CD8-positive, alpha-beta memory T cell (primary cell): ENCODE data around the gene KRT10. TPM values are rescaled to one million over a fixed set of nuclear protein-coding genes. Genes with fewer than 3 reads are reported as not detected.
A peak's percentile ranks its signal among the peaks of the same experiment; 100 is the strongest.

ENCODE experiments used
- CTCF ChIA-PET: fragments of 350-600 bp; sonication (Branson Sonifier 250); formaldehyde crosslinking; loops from one replicate; lab custom pipeline; 2021; ENCODE audit warnings: antibody characterized with exemption; lab: Charles Lee
- POLR2A ChIA-PET: fragments of 350-600 bp; sonication (Branson Sonifier 250); formaldehyde crosslinking; loops from one replicate; lab custom pipeline; 2021; ENCODE audit warnings: antibody characterized with exemption; lab: Charles Lee
- DNase-seq, 5 donors: peaks; one replicate each; pipeline versions ENCODE4 v3.0.0 to v3.0.0-alpha.2; 2020 to 2022; ENCODE audit warnings: mixed read lengths in 1 of 5
- H3K27ac ChIP-seq: one replicate; pipeline ENCODE4 v1.7.0; 2013; ENCODE audit warnings: low read depth, mild to moderate bottlenecking, low read length, moderate library complexity
- H3K27me3 ChIP-seq: 2 replicates; pipeline ENCODE4 v1.7.0; 2013; ENCODE audit warnings: low read length, mild to moderate bottlenecking; ENCODE audit not compliant: insufficient read depth, poor library complexity, severe bottlenecking
- H3K36me3 ChIP-seq: 2 replicates; pipeline ENCODE4 v1.7.0; 2013; ENCODE audit warnings: mild to moderate bottlenecking, low read length, moderate library complexity; ENCODE audit not compliant: insufficient read depth
- H3K4me1 ChIP-seq: 2 replicates; pipeline ENCODE4 v1.7.0; 2013; ENCODE audit warnings: mild to moderate bottlenecking, low read length, moderate library complexity; ENCODE audit not compliant: insufficient read depth
- H3K4me3 ChIP-seq: 2 replicates; pipeline ENCODE4 v1.7.0; 2013; ENCODE audit warnings: mild to moderate bottlenecking, low read length
- H3K9me3 ChIP-seq: 2 replicates; pipeline ENCODE4 v1.7.0; 2013; ENCODE audit warnings: mild to moderate bottlenecking, low read length
- H3K27ac Mint-ChIP-seq, 8 donors: one replicate each; pipeline ENCODE4 v1.8.0; 2020 to 2021; ENCODE audit warnings: mixed read lengths in 8 of 8, mild to moderate bottlenecking in 6 of 8, inconsistent platforms in 3 of 8, moderate library complexity in 3 of 8
- H3K27me3 Mint-ChIP-seq, 2 donors: one replicate each; pipeline ENCODE4 v1.8.0; 2020 to 2021; ENCODE audit warnings: mixed read lengths in 2 of 2, mild to moderate bottlenecking in 1 of 2, moderate library complexity in 1 of 2
- H3K36me3 Mint-ChIP-seq, 3 donors: one replicate each; pipeline ENCODE4 v1.8.0; 2020 to 2021; ENCODE audit warnings: mixed read lengths in 3 of 3, inconsistent platforms in 1 of 3, mild to moderate bottlenecking in 1 of 3
- H3K4me1 Mint-ChIP-seq, 3 donors: one replicate each; pipeline ENCODE4 v1.8.0; 2020 to 2021; ENCODE audit warnings: mixed read lengths in 3 of 3, inconsistent platforms in 1 of 3, mild to moderate bottlenecking in 1 of 3
- H3K4me3 Mint-ChIP-seq, 7 donors: one replicate each; pipeline ENCODE4 v1.8.0; 2020 to 2021; ENCODE audit warnings: mixed read lengths in 7 of 7, mild to moderate bottlenecking in 6 of 7, moderate library complexity in 4 of 7, inconsistent platforms in 2 of 7
- H3K9me3 Mint-ChIP-seq, 5 donors: one replicate each; pipeline ENCODE4 v1.8.0; 2020 to 2022; ENCODE audit warnings: mixed read lengths in 5 of 5, mild to moderate bottlenecking in 3 of 5, moderate library complexity in 2 of 5, inconsistent platforms in 1 of 5
- polyA plus RNA-seq: library from polyadenylated mRNA; unstranded; fragments of 300-500 nt; fragmentation: Illumina TruSeq; gene quantifications from one replicate; pipeline ENCODE4 v1.2.3, GENCODE V29; 2021
- total RNA-seq, 2 experiments: library from RNA; stranded (reverse); gene quantifications; one replicate each; pipeline ENCODE4 v1.2.3, GENCODE V29; 2021

Gene KRT10
- total and polyA plus RNA-seq, 3 experiments from 2014 or later, result 57.5 to 218 (median 61.9) TPM

GRCh38 chr17:40846515-40847144 is 24.2 kb upstream of the KRT10 start:
- H3K4me1 Mint-ChIP-seq, result no peaks in the 10 kb centered on the region
- Histone ChIP-seq H3K4me3 (no peak overlapping the region), H3K9me3 (no peaks in the 10 kb centered on the region), H3K27ac (no peak overlapping the region), H3K4me1 (no peaks in the 10 kb centered on the region), H3K36me3 (no peaks in the 10 kb centered on the region), H3K27me3 (peaks cover 6% of the 10 kb centered on the region)
- H3K27ac Mint-ChIP-seq, result no peak overlapping the region
- no peaks in the 10 kb centered on the region for H3K36me3 Mint-ChIP-seq
- peaks cover 11 to 68% of the 10 kb centered on the region in 2 donors for H3K27me3 Mint-ChIP-seq
- ChIA-PET POLR2A (no interaction called here), CTCF (interaction anchor here (0.8 kb wide), 1 partner anchor 10 kb away, joined by 3 read pairs; no protein-coding TSS in a partner anchor)
- no peak overlapping the region for H3K4me3 Mint-ChIP-seq
- no peak for DNase-seq
- H3K9me3 Mint-ChIP-seq, result no peaks in the 10 kb centered on the region

- CTCF ChIA-PET, result no interaction called here
- no peak overlapping the region for H3K27ac ChIP-seq
- H3K4me1 ChIP-seq, result no peaks in the 10 kb centered on the region
- Mint-ChIP-seq H3K36me3 (no peaks in the 10 kb centered on the region), H3K27ac (peak overlapping the region in 1 of 8 donors; percentile 5), H3K4me3 (no peak overlapping the region), H3K9me3 (no peaks in the 10 kb centered on the region), H3K4me1 (no peaks in the 10 kb centered on the region), H3K27me3 (peaks cover 7 to 62% of the 10 kb centered on the region in 2 donors)
- POLR2A ChIA-PET, result no interaction called here
- no peaks in the 10 kb centered on the region for H3K36me3 ChIP-seq
- DNase-seq, result no peak
- H3K4me3 ChIP-seq, result no peak overlapping the region
- no peaks in the 10 kb centered on the region for H3K9me3 ChIP-seq
- peaks cover 6% of the 10 kb centered on the region for H3K27me3 ChIP-seq
Measured at GRCh38 chr17:40844671-40845107, 22.3 kb upstream of the KRT10 start.

DNA sequence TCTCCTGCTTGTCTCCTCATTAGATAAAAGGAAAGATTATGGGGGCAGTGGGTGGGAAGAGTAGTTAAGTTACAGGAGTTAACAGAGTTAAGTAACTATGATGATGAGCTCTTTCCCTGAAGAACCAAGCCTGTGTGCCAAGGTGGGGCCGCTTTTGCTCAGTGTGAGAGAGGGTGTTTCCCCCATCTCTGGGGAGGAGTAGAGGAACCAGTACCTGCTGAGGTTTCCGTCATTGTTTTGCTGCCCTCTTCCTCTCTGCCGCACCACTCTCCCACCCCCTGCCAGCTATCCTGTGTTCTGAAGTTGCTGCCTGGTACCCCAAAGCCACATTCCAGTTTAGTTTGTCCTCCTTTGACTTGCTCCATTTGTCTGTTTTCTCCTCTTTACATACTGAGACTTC is 20.8 kb upstream of the KRT10 start:
- POLR2A ChIA-PET, result no interaction called here
- no peaks in the 10 kb centered on the region for H3K4me1 ChIP-seq
- no peaks in the 10 kb centered on the region for H3K36me3 ChIP-seq
- Mint-ChIP-seq H3K27me3 (peaks cover 7 to 54% of the 10 kb centered on the region in 2 donors), H3K27ac (no peak overlapping the region), H3K36me3 (no peaks in the 10 kb centered on the region), H3K4me3 (no peak overlapping the region), H3K9me3 (no peaks in the 10 kb centered on the region), H3K4me1 (no peaks in the 10 kb centered on the region)
- H3K4me3 ChIP-seq, result no peak overlapping the region
- H3K9me3 ChIP-seq, result no peaks in the 10 kb centered on the region
- CTCF ChIA-PET, result no interaction called here
- no peak for DNase-seq
- H3K27ac ChIP-seq, result no peak overlapping the region
- peaks cover 6% of the 10 kb centered on the region for H3K27me3 ChIP-seq

GRCh38 chr17:40841246-40841645 is 18.8 kb upstream of the KRT10 start:
- Mint-ChIP-seq H3K36me3 (peaks cover 0 to 2% (median 0%) of the 10 kb centered on the region in 3 donors), H3K4me3 (no peak overlapping the region), H3K9me3 (no peaks in the 10 kb centered on the region), H3K27ac (no peak overlapping the region), H3K4me1 (no peaks in the 10 kb centered on the region), H3K27me3 (peaks cover 7 to 41% of the 10 kb centered on the region in 2 donors)
- Histone ChIP-seq H3K9me3 (no peaks in the 10 kb centered on the region), H3K36me3 (no peaks in the 10 kb centered on the region), H3K4me3 (no peak overlapping the region), H3K27ac (no peak overlapping the region), H3K4me1 (no peaks in the 10 kb centered on the region), H3K27me3 (peaks cover 6% of the 10 kb centered on the region)
- DNase-seq, result no peak
- CTCF ChIA-PET, result no interaction called here
- POLR2A ChIA-PET, result no interaction called here

GRCh38 chr17:40839194-40839593 is 16.8 kb upstream of the KRT10 start:
- Mint-ChIP-seq H3K9me3 (no peaks in the 10 kb centered on the region), H3K27me3 (peaks cover 7 to 23% of the 10 kb centered on the region in 2 donors), H3K4me3 (no peak overlapping the region), H3K36me3 (peaks cover 0 to 15% (median 4%) of the 10 kb centered on the region in 3 donors), H3K4me1 (no peaks in the 10 kb centered on the region), H3K27ac (no peak overlapping the region)
- H3K36me3 ChIP-seq, result peaks cover 7% of the 10 kb centered on the region
- ChIA-PET CTCF (no interaction called here), POLR2A (no interaction called here)
- H3K4me1 ChIP-seq, result no peaks in the 10 kb centered on the region
- H3K27ac ChIP-seq, result no peak overlapping the region
- H3K27me3 ChIP-seq, result peaks cover 6% of the 10 kb centered on the region
- DNase-seq, result no peak
- H3K4me3 ChIP-seq, result no peak overlapping the region
- H3K9me3 ChIP-seq, result no peaks in the 10 kb centered on the region

GRCh38 chr17:40836020-40836419 is 13.6 kb upstream of the KRT10 start:
- Mint-ChIP-seq H3K27ac (peak overlapping the region in 1 of 8 donors; percentile 9), H3K36me3 (peaks cover 0 to 17% (median 6%) of the 10 kb centered on the region in 3 donors), H3K4me3 (no peak overlapping the region), H3K27me3 (peaks cover 0 to under 1% of the 10 kb centered on the region in 2 donors), H3K4me1 (no peaks in the 10 kb centered on the region), H3K9me3 (no peaks in the 10 kb centered on the region)
- H3K27ac ChIP-seq, result no peak overlapping the region
- no peaks in the 10 kb centered on the region for H3K4me1 ChIP-seq
- no peaks in the 10 kb centered on the region for H3K27me3 ChIP-seq
- no peaks in the 10 kb centered on the region for H3K9me3 ChIP-seq
- H3K4me3 ChIP-seq, result no peak overlapping the region
- DNase-seq, result no peak
- CTCF ChIA-PET, result no interaction called here
- POLR2A ChIA-PET, result no interaction called here
- H3K36me3 ChIP-seq, result peaks cover 7% of the 10 kb centered on the region

DNA sequence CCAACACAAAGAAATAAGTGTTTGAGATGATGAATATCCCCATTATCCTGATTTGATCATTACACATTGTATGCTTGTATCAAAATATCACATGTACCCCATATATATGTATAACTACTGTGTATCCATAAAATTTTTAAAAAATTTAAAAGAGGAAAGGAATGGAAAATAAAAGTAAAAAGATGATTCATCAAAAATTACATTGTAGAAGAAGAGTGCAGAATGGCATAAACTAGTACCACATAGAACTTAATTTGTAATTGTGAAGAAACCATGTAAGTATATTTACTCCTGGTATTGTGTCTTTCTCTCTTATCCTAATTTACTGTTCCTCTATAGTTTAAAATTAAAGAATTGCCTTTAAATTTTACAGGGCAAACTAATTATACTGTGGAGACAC is 11.5 kb upstream of the KRT10 start:
- H3K4me3 Mint-ChIP-seq, result no peak overlapping the region
- no peaks in the 10 kb centered on the region for H3K4me1 Mint-ChIP-seq
- CTCF ChIA-PET, result no interaction called here
- H3K27me3 ChIP-seq, result no peaks in the 10 kb centered on the region
- no peaks in the 10 kb centered on the region for H3K4me1 ChIP-seq
- H3K9me3 ChIP-seq, result no peaks in the 10 kb centered on the region
- H3K36me3 Mint-ChIP-seq, result peaks cover 0 to 17% (median 6%) of the 10 kb centered on the region in 3 donors
- H3K27me3 Mint-ChIP-seq, result no peaks in the 10 kb centered on the region
- H3K27ac ChIP-seq, result no peak overlapping the region
- POLR2A ChIA-PET, result no interaction called here
- no peak overlapping the region for H3K27ac Mint-ChIP-seq
- no peak for DNase-seq
- H3K9me3 Mint-ChIP-seq, result peaks cover 0 to 5% (median 0%) of the 10 kb centered on the region in 5 donors
- H3K4me3 ChIP-seq, result no peak overlapping the region
- H3K36me3 ChIP-seq, result peaks cover 7% of the 10 kb centered on the region

GRCh38 chr17:40832840-40833239 is 10.4 kb upstream of the KRT10 start:
- ChIA-PET POLR2A (no interaction called here), CTCF (no interaction called here)
- Mint-ChIP-seq H3K27ac (peak overlapping the region in 1 of 8 donors; percentile 25), H3K36me3 (peaks cover 0 to 17% (median 9%) of the 10 kb centered on the region in 3 donors), H3K27me3 (peaks cover 0 to 2% of the 10 kb centered on the region in 2 donors), H3K4me1 (peaks cover 0 to 5% (median 3%) of the 10 kb centered on the region in 3 donors), H3K4me3 (no peak overlapping the region), H3K9me3 (peaks cover 0 to 5% (median 0%) of the 10 kb centered on the region in 5 donors)
- no peaks in the 10 kb centered on the region for H3K4me1 ChIP-seq
- H3K36me3 ChIP-seq, result peaks cover 7% of the 10 kb centered on the region
- no peaks in the 10 kb centered on the region for H3K9me3 ChIP-seq
- H3K4me3 ChIP-seq, result no peak overlapping the region
- no peak for DNase-seq
- H3K27me3 ChIP-seq, result no peaks in the 10 kb centered on the region
- no peak overlapping the region for H3K27ac ChIP-seq
